Neuron (in vitro differentiated cells): Measurements from ENCODE around the gene PCNA.
A peak's percentile ranks its signal among the peaks of the same experiment; 100 is the strongest.

Source experiments
- H2AFZ ChIP-seq: one replicate; pipeline ENCODE4 v1.6.1; 2013; ENCODE audit warnings: low read depth, mild to moderate bottlenecking, inconsistent platforms, low read length, moderate library complexity
- H3K27me3 ChIP-seq: one replicate; pipeline ENCODE4 v1.6.1; 2013; ENCODE audit warnings: low read length; ENCODE audit not compliant: insufficient read depth
- H3K36me3 ChIP-seq: one replicate; pipeline ENCODE4 v1.6.1; 2013; ENCODE audit warnings: low read length; ENCODE audit not compliant: insufficient read depth
- H3K4me1 ChIP-seq: one replicate; pipeline ENCODE4 v1.6.1; 2013; ENCODE audit warnings: low read length; ENCODE audit not compliant: insufficient read depth
- H3K4me3 ChIP-seq: 2 replicates; pipeline ENCODE4 v1.5.1; 2013; ENCODE audit warnings: mild to moderate bottlenecking, low read length, moderate library complexity
- H3K9me3 ChIP-seq: one replicate; pipeline ENCODE4 v1.6.1; 2013; ENCODE audit warnings: low read length

PCNA gene

DNA sequence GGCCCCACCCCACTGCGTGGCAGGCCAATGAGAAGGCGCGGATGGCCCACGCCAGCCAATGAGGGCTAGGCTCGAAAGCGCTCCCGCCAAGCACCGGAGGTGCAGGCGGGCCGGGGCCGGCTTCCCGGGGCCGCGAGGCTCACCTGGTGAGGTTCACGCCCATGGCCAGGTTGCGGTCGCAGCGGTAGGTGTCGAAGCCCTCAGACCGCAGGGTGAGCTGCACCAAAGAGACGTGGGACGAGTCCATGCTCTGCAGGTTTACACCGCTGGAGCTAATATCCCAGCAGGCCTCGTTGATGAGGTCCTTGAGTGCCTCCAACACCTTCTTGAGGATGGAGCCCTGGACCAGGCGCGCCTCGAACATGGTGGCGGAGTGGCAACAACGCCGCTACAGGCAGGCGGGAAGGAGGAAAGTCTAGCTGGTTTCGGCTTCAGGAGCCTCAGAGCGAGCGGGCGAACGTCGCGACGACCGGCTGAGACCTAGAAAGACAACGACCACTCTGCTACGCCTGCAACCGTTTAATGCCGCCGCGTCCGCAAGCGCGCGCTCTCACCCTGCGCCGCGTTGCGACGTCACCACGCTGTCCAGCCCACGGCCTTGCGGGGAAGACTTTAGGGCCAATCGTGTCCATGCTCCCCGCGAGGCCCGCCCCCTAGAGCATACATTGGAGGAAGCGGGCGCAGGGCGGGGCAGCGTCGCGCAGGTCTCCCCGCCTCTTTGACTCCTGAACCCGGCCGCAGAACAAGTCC lies at the start of gene PCNA:
TSS of gene PCNA (minus strand) at position 524 of the 750 bp plus-strand sequence. CDS start at position 364, 160 bp downstream.
- peaks cover 45% of the 10 kb centered on the region for H3K4me1 ChIP-seq
- no peaks in the 10 kb centered on the region for H3K9me3 ChIP-seq
- peak within 1 kb of the TSS; percentile 57 for H2AFZ ChIP-seq
- H3K4me3 ChIP-seq: peak within 1 kb of the TSS; percentile 89
- H3K36me3 ChIP-seq: peaks cover 40% of the 10 kb centered on the region
- no peaks in the 10 kb centered on the region for H3K27me3 ChIP-seq

DNA sequence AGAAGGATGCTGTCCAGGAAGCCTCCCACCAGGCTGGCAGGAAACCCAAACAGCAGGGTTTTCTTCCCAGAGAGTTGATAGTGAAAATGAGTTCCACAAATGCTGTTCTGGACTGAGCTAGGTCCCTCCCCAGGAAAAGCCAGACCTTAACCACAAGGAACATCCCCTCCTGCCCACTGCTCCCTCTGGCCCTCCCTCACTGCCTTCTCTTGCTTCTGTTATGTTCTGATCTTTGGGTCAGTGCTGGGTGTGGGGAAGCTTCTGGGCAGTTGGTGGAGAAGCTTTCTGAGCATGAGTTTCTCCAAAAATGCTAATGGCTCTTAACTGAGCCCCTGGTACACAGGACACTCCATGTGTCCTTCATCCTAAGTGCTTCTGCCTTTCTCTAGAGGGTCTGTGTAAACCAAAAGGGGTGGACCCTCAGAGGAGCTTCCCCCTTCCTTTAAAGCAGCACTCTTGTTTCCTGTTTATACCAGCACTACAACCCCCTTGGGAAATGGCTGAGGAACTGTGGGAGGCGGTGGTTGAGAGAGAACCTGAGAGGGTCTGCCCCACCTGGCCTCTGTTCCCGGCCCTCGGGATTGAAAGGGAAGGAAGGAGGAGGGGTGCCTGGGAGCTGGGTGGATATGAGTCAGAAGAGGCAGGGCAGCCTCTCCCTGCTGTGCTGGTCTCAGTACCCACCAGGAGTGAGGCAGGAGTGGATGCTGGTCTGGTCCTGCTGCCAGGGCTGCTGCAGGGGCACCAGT lies 49.1 kb upstream of the PCNA start:
- Histone ChIP-seq H3K27me3 (no peaks in the 10 kb centered on the region), H3K36me3 (peaks cover 6% of the 10 kb centered on the region), H2AFZ (no peak overlapping the region), H3K4me1 (peaks cover 42% of the 10 kb centered on the region), H3K9me3 (no peaks in the 10 kb centered on the region), H3K4me3 (no peak overlapping the region)

DNA sequence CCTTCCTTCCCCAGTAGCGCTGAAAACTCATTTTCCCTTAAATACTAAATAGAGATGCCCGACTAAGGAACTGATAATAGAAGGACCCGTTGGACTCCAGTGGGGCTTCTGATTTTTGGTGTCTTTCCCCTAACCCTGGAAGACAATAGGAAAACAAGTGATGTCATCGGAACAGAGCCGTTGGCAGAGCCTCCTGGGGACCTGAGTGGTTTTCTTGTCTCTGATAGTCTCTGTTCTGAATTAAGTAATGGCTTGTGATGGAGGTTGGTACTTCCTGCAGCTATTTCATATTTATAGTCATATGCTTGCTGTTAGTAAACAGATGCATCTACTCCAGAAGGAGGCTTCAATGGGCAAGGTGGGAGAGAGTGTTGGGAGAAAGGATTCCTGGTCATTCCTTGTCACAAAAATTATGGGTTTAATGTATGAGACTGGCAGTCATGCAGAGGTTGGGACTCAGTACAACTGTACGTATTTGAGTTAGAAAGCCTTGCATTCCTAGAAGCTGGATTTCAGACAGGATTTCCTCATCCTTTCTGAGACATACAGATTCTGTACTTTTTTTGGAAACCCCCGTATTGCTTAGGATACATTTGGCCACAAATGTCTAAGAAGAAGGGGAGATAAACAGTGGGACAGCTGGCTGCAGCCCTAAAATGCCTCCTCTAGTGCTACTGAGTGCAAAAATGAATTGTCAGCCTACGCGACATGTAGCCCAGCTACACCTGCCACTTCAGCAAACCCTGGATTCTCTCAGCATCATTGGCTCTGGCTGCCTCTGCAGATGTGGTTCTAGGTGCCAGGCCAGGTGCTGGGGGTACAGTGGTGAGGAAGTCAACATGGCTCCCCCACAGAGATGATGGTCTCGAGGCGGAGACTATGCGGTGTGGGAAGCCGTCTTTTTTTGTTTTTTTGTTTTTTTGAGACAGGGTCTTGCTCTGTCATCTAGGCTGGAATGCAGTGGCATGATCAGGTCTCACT lies 45.2 kb upstream of the PCNA start:
- no peak overlapping the region for H2AFZ ChIP-seq
- no peaks in the 10 kb centered on the region for H3K27me3 ChIP-seq
- no peaks in the 10 kb centered on the region for H3K36me3 ChIP-seq
- peaks cover 22% of the 10 kb centered on the region for H3K4me1 ChIP-seq
- H3K4me3 ChIP-seq: no peak overlapping the region
- H3K9me3 ChIP-seq: no peaks in the 10 kb centered on the region

DNA sequence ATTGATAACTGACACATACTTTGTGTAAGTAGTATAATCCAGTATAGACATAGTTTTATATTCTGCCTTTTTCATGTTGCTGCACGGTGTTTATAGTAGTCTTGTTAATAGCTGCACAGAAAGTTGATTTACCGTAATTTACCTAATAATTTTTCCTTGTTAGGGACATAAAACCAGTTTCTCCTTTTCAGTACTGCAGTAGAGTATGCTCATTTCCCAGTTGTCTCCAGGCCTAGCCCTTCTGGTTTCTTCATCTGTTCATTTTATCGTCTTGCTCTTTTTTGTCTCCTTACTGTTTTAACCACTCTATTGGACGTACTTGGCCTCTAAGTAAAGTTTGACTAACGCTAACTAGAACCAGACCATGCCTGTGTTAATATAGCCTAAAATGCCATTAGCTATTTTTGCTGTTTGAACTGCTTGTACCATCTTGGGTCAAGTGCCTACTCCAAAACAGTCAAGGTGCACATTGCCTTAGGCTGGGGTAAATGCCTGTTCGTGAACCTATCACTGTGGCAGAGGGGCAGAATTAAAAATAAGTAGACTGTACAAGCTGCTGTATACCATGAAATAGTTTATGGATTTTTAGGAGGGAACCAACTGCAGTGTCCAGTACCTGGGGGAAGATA lies 41.9 kb upstream of the PCNA start:
- Histone ChIP-seq H3K4me1 (peaks cover 3% of the 10 kb centered on the region), H3K36me3 (no peaks in the 10 kb centered on the region), H3K4me3 (no peak overlapping the region), H3K9me3 (no peaks in the 10 kb centered on the region), H2AFZ (no peak overlapping the region), H3K27me3 (no peaks in the 10 kb centered on the region)

DNA sequence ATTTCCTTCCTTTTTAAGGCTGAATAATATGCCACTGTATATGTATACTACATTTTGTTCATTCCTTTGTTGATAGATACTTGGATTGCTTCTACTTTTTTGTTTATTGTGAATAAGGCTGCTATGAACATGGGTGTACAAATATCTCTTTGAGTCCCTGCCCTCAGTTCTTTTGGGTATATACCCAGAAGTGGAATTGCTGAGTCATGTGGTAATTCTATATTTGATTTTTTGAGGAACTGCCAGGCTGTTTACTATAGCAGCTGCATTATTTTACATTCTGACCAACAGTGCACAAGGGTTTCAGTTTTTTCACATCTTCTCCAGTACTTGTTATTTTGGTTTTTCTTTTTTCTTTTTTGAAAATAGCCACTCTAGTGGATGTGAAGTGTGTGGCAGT lies 41.1 kb upstream of the PCNA start:
- Histone ChIP-seq H3K4me1 (no peaks in the 10 kb centered on the region), H3K27me3 (no peaks in the 10 kb centered on the region), H3K36me3 (no peaks in the 10 kb centered on the region), H2AFZ (no peak overlapping the region), H3K9me3 (no peaks in the 10 kb centered on the region), H3K4me3 (no peak overlapping the region)

DNA sequence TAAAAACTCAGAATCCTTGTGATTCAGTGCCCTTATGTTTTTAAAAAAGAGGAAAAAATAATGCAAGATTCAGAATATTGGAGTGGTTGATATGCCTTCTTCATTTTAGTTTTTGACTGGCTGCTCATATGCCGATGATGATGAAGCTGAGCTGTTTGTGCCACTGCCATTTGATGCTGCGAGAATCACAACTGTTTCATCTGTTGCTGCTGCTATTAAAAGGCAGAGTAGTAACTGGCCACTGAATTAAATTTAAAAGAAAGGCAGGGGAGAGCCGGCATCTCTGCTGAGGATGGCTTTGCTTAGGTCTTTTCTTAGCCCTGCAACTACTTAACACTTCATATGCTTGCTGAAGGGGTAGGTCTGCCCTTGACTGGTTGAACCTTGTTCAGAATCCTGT lies 40.2 kb upstream of the PCNA start:
- no peaks in the 10 kb centered on the region for H3K4me1 ChIP-seq
- no peak overlapping the region for H2AFZ ChIP-seq
- no peaks in the 10 kb centered on the region for H3K9me3 ChIP-seq
- no peaks in the 10 kb centered on the region for H3K36me3 ChIP-seq
- no peak overlapping the region for H3K4me3 ChIP-seq
- no peaks in the 10 kb centered on the region for H3K27me3 ChIP-seq

DNA sequence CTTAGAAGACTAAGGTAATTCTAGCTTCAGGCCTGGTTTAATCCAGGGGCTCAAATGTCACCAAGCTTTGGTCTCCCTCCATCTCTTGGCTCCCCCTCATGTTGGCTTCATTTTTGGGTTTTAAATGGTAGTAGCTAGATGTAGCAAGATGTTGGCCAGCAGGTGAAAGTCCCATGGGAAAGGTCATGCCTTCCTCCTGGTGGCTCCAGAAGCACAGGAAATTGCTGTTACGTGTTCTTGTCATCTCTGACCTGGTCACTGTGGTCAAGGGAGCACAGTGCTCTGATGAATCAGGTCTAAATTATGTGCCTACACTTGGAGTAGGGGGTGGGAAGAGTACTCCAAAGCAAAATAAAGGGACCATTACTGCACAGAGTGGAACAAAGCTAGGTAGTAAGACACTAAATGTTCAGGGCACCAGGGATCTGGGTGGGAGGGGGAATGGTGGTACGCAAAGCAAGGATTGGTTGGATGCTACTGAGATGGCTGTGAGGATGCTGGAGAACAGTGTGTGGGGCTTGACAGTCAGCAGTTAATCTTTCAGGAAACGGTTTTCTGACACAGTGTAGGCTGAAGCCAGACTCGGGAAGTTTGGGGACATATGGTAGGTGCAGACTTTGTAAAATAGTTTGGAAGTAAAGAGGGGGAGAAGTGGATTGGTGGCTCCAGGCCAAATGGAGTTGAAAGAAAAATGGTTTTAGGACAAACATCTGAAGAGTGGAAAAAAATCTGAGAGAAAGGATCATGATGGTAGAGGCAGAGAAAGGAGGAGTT lies 37.1 kb upstream of the PCNA start:
- Histone ChIP-seq H3K36me3 (no peaks in the 10 kb centered on the region), H2AFZ (no peak overlapping the region), H3K4me3 (no peak overlapping the region), H3K27me3 (no peaks in the 10 kb centered on the region), H3K4me1 (no peaks in the 10 kb centered on the region), H3K9me3 (no peaks in the 10 kb centered on the region)

DNA sequence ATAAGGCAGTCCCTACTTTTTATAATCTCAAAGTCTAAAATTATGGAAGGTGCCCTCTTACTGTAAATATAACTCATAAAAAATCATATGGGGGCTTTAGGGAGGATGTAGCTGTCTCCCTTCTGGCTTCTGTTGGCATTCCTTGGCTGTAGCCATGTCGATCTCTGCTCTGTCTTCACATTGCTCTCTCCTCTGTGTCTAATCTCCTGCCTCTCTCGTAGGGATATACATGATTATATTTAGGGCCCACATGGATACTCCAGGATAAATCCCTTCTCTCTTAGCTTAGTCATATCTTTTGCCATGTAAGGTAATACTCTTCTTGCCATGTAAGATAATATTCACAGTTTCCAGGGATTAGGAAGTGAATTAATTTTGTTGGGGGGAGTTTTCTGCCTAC lies 35.6 kb upstream of the PCNA start:
- Histone ChIP-seq H2AFZ (no peak overlapping the region), H3K4me1 (no peaks in the 10 kb centered on the region), H3K4me3 (no peak overlapping the region), H3K27me3 (no peaks in the 10 kb centered on the region), H3K36me3 (no peaks in the 10 kb centered on the region), H3K9me3 (no peaks in the 10 kb centered on the region)

DNA sequence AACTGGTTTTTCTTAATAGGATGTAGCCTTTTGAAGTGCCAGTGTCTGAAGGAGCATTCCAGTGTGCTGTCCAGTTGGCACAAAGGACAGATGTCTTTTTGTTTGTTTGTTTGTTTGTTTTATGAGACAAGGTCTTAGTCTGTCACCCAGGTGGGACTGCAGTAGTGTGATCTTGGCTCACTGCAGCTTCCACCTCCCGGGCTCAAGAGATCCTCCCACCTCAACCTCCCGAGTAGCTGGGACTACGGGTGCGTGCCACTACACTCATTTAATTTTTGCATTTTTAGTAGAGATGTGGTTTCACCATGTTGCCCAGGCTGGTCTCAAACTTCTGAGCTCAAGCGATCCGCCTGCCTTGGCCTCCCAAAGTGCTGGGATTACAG lies 34.8 kb upstream of the PCNA start:
- Histone ChIP-seq H3K9me3 (no peaks in the 10 kb centered on the region), H3K4me3 (no peak overlapping the region), H3K27me3 (no peaks in the 10 kb centered on the region), H3K36me3 (no peaks in the 10 kb centered on the region), H3K4me1 (no peaks in the 10 kb centered on the region), H2AFZ (no peak overlapping the region)

DNA sequence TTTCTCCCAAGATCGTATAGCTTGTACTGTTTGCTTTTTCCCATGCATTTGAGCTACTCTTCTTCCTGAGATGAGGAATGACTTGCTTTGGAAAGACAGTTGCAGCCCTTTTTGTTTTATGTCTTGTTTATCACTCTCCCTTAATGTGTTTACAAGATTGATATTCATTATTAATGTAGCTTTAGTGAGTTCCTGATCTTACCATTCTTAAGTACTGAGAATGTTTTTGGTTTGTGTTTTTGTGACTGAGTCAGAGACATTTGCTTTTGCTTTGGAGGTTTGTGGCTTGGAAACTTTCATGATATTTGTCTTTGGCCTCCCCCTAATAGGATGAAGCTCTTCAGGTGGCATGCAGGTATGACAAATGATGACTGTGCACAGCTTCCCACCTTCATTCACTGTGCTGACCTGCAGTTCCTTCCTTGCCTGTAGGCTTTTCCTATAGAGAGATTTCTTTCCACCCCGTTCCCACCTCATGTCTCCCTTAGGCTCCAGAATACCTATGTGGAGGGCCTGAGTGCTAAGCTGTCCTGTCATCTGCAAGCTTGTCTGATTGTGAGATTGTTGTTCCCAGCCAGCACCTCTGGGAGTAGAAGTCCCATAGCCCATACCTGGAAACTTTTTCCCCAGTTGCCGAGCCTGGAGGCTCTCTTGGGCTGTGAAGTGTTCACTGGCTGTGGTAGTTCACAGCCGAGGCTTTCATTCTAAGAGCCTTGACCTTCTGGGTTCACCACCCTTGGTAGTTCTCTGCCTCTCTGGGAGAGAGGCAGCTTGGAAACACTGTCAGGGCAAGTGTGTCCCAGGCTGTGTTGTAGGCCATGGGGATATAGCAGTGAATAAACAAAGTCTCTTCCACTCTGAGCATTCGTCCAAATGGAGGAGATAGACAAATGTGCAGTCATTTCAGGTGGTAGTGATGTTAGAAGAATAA lies 34.1 kb upstream of the PCNA start:
- H3K4me3 ChIP-seq: no peak overlapping the region
- H3K27me3 ChIP-seq: no peaks in the 10 kb centered on the region
- H2AFZ ChIP-seq: no peak overlapping the region
- H3K9me3 ChIP-seq: no peaks in the 10 kb centered on the region
- H3K4me1 ChIP-seq: no peaks in the 10 kb centered on the region
- H3K36me3 ChIP-seq: no peaks in the 10 kb centered on the region

DNA sequence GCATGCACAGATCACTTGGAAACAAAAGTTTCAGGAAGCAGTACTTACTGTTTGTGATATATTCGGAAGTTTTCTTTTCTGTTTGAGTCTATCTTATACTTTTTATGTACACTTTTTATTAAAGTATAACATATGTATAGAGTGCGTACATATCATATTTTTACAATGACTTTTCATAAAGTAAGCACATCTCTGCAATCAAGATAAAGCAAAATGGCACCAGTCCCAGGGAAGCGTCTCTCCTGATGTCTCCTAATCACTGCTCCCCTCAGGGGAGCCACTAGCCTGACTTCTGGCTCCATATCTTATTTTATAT lies 33.4 kb upstream of the PCNA start:
- H2AFZ ChIP-seq: no peak overlapping the region
- no peaks in the 10 kb centered on the region for H3K9me3 ChIP-seq
- H3K4me1 ChIP-seq: no peaks in the 10 kb centered on the region
- no peak overlapping the region for H3K4me3 ChIP-seq
- H3K27me3 ChIP-seq: no peaks in the 10 kb centered on the region
- no peaks in the 10 kb centered on the region for H3K36me3 ChIP-seq
